NCI-H345 (cell line): Measurements from ENCODE around the gene PTPRN2.

Source experiments
- DNase-seq: peaks from one replicate; lab custom pipeline; 2025; lab: John Stamatoyannopoulos, UW

The PTPRN2 gene

DNA sequence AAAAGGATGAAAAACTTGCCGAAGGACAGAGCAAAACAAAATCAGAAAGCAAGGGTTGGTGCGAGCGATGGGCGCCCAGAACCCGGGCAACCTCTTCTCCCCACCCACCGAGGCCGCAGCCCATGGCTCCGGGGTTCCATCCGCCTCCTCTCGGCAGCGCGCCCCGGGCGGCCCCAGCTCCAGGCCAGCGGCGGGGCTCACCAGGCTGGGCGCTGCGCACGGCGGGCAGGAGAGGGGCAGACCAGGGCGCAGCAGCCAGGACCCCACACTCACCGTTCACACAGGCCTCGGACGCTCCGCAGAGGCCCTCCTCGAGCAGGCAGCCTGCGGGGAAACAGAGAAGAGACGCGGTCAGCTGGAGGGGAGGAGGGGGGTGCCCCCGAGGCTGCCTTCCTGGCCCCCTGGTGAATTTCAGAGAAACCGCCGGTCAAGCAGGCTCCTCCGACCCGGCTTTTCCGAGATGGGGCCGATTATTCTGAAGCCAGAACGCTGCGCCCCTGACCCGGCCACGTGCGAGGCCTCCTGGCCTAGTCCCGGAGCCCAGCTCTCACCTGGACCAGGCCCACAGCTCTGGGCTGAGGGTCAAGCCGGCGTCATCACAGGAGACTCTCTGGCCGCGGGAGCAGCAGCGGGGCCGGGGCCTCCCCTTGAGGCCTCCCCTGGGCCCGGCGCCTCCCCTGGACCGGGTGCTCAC, 98.0 kb downstream of the PTPRN2 start:
- DNase-seq = no peak

DNA sequence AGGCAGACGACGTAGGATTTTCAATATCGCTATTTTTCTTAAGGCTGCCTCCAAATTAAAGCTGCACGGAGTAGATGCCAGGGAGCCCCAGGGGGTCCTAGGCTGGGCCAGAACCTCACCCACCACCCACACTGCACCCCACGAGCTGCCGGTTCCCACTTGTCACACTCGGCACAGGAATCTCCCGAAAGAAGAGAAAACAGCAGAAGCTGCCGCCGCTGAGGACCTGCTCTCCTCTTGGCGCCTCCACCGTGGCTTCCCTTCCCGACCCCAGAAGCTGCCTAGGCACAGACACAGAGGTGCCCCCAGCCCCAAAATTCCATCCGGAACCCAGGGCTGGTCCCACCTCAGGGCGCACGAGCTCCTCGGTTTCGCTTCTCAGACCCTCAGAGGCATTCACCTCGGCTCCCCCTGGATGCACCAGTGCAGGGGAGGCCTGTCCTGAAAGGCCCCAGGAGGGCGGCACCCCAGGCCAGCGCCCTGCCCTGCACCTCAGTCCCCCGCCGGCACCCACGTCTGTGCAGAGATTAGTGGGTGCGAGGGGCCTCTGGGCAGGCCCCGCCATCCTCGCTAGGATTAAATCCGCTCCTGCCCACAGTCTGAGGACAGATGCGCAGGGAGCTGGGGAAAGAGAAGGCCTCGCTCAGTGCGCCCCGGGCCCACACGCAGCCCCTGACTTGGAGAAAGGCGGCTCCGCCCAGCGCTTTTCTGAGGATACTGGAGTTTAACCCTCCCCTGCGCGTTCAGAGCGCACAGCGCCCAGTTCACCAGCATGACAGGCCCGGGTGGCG, 99.2 kb downstream of the PTPRN2 start:
- DNase-seq = no peak

DNA sequence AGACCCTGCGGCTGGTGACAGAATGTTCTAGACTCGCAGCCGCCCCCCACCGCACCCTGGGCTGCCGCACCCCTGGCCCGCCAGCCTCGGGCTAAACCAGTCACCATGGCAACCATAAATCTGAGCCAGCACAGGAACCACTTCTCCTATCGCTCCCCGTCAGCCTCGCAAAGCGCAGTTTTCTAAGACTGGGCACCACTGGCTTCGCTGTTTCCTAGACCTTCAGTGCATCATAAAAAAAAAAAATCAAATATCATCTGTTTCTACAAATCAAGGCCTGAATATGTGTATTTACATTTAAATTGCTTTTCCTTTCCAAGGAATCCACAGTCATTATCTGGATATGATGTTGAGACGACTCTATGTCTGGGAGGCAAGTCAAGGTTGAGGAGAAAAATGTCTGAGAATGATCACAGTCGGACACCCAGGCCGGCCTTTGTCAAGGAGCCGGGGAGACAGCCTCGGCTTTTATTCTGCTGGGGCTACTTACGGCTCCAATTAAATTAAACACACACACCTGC, 99.9 kb downstream of the PTPRN2 start:
- no peak for DNase-seq

DNA sequence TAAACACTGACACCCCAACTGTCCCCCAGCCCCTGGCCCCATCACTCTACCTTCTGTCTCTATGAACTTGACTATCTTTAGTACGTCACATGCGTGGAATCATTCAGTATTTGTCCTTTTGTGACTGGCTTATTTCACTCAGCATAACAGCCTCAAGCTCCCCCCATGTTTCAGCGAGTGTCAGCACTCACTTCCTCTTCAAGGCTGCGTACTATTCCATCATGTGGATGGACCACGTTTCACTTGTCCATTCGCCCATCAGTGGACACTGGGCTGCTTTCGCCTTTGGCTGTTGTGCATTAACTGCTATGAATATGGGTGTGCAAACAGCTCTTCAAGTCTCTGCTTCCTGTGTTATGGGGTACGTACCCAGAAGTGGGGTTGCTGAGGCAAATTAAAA, 100.7 kb downstream of the PTPRN2 start:
- no peak for DNase-seq

DNA sequence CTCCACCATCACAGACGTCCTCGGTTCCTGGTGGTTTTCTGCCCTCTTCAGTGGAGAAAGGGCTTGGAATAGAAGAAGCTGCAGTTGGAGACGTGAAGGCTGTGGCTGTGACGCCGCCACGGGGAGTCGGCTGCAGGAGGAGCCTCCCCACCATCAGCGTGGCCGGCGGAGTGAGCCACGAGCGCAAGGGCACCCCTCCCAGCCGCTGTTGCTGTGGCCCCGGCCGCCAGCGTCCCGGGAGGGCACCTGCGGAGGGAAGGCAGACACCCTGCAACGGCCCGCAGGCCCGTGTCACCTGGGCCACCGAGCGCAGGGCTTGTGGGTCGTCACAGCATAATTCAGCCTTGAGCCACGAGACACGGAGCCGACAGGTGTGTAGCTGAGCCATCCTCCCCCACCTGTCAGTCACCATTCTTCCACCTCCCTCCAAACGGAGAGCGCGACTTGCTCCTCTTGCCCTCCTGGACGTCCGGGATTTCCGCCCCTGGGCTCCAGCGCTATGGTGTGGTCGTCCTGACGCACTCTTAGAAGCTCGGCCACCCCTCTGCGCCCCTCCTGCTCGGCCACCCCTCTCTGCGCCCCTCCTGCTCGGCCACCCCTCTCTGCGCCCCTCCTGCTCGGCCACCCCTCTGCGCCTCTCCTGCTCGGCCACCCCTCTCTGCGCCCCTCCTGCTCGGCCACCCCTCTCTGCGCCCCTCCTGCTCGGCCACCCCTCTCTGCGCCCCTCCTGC, 102.7 kb downstream of the PTPRN2 start:
- no peak for DNase-seq

DNA sequence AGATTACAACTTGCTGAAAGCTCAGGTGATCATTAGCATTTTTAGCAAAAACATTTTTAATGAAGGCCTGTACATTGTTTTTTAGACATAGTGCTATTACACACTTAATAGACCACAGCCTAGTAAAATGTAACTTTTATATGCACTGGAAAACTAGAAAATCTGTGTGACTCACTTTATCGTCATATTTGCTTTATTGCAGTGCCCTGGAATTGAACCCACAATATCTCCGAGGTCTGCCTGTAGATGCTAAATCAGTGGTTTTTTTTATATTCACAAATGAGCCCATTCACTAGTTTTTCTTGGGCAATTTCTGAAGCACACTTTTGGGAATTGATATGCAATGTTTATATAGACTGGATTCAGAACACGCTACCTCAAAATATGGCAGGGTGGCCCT, 105.1 kb downstream of the PTPRN2 start:
- no peak for DNase-seq

DNA sequence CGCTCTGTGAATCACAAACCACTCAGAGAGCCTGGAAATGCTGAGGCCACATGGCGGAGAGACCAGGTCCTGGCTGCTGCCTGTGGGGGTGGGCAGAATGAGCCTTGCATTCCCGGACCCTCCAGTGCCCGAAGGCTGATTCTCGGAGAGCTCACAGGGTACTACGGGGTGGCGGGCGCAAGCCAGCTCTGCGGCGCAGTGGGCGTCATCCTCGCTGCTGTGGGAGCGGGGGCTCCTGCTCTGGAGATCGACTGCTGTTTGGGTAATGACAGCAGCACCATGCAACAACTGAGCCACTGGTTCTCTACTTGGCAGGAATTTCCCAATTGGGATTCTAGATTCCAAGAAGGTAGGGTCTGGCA, 108.0 kb downstream of the PTPRN2 start:
- no peak for DNase-seq

DNA sequence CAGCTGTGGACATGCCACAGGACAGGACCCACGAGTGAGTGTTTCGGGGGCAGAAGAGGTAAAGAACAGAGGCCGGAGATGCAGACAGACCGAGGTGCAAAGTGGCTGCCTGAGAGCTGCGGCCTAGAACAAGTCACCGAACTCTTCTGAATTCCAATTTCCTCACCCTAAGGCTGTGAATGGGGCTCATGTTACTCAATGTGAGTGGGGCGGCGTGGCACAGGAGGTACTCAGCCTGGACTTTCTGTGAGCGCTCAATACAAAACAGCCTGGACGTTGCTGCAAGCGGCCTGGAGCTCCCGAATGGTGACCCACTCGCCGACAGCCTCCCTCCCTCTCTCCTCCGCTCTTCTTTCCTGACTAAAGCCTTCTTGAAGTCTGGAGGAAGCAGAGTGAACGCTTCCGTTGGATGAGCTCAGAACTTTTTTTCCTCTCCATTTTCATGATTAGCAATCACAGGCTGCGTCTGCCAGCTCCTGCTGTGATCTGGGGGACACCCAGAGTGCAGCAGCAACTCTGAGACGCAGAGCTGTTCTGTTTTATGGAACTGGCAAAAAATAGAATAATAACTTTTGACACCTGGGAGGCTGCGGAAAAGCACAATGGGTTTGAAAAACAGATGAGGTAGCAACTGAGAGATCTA, 108.5 kb downstream of the PTPRN2 start:
- no peak for DNase-seq

DNA sequence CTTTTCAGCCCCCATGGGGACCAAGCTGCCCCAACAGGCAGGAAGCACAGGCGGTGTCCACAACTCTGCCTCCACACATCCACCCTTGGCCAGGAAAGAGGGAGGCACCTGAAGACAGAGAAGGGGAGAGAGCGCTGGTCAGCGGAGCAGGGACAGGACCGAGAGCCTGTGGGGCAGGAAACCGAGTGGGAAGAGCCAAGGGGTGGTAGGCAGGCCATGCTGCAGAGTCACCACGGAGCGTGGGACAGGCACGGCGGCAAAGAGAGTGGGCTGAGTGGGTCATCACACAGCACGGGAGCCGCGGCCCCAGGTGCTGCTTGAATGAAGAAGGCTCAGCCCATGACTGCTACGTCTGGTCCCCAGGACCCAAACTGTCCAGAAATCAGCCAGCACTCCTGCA, 109.8 kb downstream of the PTPRN2 start:
- DNase-seq = no peak

DNA sequence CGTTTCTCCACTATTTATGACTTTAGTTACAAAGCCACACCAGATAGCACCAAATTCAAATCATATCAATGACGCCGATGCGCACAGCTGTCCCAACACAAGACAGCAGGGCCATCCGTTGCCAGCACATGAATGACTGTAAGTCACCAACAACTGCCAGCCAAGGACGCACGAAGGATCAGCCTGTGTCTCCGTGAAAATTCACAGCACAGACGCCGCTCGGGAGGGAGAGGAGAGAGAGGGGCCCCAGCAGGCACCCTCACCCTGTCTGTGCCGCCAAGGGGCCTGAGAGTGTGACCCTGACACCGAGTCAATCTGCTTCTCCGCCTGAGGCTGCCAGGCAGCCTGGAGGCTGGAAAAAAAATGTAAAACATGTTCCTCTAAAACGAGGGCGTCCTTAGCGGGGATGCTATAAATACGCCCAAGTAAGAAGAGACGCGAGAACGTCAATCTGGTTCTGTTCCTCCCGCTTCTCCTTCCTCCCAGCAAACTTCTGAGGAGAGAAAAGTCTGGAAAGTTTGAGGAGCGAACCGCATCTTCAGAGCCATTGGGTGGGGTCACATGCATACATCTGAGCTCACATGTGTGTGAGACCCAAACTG, 111.2 kb downstream of the PTPRN2 start:
- no peak for DNase-seq

DNA sequence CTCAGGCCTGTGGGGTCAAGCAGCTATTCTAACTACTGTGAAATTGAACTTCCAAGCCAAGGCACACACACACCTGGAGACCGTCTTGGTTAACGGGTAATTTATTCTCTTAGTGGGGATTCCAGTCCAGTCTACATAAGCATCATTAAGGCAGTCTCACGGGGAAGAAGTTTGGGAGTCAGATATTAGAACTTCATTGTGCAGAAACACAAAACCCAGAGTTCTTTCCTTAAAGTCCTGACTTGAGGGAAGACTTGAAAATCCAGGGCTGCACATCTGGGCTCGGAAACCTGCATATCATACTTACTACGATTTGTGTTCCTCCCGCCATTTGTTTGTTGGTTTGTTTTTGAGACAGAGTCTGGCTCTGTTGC, 112.0 kb downstream of the PTPRN2 start:
- DNase-seq = no peak

DNA sequence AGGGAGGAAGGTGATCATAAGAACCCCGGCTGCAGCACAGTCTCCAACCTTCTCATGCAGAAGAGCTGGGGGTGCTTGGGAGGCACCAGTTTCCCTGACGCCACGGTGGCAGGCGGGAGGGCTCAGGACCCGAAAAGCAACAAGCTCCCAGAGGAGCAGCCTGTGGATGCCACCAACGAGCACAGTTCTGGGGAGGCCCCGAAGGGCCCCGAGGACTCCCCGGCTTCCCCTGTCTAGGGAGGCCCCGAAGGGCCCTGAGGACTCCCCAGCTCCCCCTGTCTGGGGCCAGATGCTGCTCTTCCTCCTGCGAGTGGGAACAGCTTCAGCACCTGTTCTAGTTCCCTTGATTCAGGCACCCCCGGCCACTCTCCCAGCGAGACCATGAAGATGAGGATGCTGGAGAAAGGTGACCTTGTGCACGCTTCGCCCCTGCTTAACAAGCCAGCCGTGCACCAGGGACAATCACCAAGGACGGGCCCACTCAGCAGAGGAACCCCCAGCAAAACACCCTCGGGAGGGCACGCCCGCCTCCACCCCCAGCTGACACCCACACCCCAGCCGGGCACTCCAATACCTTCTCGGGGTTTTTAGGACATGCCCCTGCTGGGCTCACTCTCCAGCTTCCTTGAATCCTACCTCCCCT, 112.5 kb downstream of the PTPRN2 start:
- DNase-seq = no peak

DNA sequence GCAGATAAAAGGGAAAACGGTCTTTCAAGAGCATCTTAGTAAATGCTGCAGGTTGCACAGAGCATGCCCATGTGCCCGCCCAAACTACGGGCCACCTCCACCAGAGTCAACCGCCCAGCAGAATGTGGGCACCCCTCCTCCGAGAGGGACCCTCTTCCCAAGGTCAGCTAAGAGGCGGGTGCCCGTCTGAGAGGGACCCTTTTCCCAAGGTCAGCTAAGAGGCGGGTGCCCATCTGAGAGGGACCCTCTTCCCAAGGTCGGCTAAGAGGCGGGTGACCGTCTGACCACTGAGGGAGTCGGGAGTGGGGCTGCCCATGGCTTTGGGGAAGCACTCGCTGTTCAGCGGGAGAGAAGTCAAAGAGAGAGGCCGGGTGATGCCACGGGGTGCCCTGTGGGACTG, 113.1 kb downstream of the PTPRN2 start:
- no peak for DNase-seq

DNA sequence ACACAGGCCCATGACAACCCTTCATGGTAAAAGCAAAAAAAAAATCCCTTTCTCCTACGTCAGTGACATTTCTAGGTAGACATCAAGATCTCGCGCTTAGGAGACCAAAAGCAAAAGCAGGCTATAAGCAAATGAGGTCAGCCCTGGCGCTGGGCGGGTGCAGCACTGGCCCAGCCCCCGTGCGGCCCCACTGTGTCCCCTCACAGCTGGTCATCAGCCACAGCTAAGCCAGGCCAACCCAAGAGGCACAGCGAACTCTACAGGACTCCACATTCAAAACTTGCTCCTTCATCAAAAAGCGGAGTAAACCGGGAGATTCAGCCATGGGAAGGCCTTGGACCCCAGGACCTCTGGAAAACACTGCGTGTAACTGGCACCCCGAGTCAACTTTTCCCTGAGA, 113.7 kb downstream of the PTPRN2 start:
- DNase-seq = no peak

DNA sequence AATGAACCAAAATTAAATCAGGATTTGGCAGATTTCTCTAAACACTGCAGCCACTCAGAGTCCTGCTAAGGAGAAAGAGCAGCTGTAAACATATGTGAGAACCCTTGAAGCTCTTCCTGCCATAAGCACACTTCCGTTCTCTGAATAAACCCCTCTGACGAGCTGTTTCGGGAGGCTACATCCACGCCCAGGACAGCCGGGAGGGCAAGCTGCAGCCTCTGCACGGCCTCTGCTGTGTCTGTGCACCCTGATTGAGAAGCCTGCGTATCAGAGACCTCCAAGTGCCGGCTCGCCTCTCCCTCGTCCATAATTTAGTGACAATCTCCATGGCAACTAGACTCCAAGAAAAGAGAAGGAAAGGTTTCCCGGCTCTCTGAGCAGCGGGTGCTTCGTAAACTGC, 114.4 kb downstream of the PTPRN2 start:
- peak; percentile 30 for DNase-seq

DNA sequence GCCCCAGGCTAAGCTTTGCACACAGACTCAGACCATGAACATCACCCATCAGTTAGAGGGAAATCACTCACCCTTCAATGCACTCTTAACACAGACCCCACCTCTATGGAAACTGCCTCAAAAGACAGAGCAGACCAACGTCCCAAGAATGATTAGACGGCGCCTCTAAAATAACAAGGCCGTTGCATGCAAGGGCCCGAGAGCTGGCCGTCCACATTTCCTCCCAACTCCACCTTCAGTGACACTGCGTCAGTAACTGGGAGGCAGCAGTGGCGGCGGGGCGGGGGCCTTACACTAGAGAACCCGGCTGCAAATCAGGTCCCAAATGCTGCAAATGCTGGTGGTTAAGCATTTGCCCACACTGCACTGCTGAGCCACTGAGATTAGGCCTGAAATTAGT, 115.0 kb downstream of the PTPRN2 start:
- no peak for DNase-seq

DNA sequence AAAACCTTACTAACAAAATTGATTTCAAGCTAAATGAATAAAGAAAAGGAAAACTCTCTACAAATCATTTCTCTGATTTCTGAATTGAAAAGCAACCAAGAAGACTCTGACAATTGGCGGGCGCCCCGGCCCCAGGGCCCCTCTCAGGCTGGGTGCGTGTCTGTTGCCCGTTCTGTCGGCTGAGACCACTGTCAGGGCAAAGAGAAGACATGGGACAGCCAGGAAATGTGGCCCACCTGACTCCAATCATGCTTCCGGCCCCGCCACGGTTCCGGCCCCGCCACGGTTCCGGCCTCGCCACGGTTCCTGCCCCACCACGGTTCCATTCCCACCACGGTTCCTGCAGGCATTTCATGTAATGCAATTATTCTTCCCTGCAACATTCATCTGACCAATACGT, 115.9 kb downstream of the PTPRN2 start:
- no peak for DNase-seq

DNA sequence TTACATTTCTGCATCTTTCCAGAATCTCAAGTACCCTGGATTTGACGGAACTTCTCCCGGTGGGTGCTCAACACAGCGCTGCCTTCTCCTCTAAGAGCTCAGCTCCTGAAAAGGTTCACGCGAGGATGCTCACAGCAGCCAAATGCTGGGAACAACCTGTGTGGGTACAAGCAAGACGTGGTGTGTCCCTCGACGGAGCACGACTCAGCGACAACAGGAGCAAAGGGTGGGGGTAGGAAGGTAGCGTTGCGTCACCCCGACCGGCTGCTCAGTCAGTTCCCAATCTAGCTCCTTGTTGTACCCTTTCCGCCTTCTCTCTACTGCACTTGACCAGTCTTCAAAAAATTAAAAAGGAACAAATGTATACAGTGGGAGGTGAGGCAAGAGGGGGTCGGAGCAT, 117.3 kb downstream of the PTPRN2 start:
- DNase-seq = no peak

DNA sequence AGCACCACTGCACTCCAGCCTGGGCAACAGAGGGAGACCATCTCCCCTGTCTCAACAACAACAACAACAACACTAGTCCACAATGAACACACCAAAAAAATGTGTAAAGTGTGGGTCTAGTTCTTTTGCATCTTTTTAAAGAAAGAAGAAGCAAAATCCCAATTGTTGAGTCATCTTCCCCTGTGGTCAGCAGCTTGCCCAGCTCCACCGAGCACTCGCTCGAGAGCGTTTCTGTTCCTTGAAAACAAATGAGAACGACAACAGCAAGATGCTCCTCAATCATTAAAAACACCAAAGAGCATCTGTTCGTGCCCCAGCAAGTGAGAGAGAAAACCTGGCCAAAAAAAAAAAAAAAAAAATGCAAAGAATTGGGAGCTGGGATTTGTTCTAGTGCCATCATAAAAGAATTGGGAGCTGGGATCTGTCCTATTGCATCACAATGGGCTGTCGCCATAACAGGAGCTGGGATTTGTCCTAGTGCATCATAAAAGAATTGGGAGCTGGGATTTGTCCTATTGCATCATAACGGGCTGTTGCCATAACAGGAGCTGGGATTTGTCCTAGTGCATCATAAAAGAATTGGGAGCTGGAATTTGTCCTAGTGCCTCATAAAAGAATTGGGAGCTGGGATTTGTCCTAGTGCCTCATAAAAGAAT, 118.1 kb downstream of the PTPRN2 start:
- DNase-seq = no peak

DNA sequence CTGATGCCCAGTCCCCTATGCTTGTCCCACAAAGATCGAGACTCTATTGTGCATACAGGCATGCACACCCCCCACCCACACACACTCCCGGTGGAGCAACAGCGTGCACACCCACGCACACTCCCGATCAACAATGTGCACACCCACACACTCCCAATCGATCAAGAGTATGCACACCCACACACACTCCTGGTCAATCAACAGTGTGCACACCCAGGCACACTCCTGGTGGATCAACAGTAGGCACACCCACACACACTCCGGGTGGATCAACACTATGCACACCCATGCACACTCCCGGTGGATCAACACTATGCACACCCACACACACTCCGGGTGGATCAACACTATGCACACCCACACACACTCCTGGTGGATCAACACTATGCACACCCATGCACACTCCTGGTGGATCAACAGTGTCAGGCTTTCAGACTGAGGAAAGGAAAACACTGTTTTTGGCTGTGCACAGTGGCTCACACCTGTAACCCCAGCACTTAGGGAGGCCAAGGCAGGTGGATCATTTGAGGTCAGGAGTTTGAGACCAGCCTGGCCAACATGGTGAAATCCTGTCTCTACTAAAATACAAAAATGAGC, 118.8 kb downstream of the PTPRN2 start:
- no peak for DNase-seq

DNA sequence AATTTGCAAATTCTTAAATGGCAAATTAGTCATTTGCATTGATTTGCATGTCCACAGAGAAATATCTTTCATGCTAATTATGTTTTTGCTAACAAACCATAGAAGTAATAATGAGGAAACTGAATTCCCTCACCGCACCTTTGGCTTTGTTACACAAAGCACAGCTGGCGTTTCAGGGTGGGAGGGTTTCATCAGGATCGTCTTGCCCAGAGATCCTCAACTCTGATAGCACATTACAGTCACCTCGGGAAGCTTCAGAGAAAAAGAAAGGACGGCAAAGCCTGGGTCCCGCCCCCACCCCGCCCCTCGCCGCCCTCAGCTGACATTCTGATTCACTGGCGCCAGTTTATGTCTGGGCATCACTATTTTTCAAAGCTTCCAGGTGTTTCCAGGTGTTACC, 119.4 kb downstream of the PTPRN2 start:
- no peak for DNase-seq
